ENCODE data around the gene ARHGAP28.

The ARHGAP28 gene

DNA sequence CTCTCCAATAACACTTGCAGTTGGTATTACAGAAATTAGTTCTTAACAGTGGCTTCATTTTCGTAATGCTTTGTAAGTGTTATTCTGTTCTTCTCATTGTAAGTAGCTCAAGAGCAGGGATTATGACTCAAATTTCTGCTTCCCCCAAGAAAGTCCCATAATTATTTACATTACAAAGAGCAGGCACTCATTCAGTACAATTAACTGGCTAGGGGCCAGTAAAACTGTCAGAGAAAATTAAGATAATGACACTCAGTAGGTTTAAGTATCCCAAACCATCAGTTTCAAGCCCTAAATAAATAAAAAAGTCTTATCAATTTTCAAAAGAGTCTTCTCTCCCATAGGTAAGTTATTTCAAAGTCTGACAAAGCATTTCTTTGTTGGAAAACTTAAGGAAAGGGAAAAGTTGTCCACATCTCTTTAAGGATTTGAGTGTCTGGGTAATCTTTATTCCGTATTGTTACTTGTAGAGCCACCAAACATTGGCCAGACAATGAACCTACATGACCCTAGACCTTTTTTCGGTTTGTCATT, 137.1 kb downstream of the ARHGAP28 start:
- no peak for DNase-seq (ENCODE audit: low read depth in 2 of 2, low spot score in 1 of 2)

DNA sequence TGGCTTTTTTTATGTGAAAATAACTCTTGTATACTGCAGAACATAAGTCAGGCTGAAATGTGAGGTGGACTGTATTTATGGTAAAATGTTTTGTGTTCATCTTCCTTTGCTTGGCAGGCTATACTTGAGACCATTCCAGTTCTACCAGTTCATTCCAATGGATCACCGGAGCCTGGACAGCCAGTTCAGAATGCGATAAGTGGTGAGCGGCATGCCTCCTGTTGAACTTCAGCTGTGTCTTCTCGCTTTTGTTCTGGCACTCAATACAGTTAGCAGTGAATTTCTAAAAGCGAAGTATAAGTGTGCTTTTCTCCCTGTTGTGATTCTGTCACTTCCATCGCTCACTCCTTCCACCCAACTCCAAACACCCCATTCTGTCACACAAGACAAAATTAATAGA, 138.5 kb downstream of the ARHGAP28 start:
- DNase-seq (ENCODE audit: low read depth in 2 of 2, low spot score in 1 of 2) = no peak

DNA sequence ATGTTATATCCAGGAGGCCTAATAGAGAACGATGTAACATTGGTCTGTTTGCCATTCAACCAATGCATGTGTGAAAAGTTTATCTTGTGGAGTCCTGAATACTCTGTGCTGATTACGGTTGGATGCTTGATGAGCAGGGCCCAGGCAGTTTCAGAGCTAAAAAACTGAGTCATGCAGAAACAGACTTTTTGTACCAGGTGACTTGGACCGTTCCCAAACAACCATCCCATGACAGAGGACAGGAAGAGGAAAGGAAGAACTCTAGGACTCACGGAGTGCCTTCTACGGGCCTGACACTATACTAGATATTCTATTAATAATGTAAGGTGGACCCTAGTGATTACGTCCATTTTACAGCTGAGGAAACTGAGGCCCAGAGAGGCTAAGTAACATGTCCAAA, 142.1 kb downstream of the ARHGAP28 start:
- DNase-seq (ENCODE audit: low read depth in 2 of 2, low spot score in 1 of 2) = no peak

DNA sequence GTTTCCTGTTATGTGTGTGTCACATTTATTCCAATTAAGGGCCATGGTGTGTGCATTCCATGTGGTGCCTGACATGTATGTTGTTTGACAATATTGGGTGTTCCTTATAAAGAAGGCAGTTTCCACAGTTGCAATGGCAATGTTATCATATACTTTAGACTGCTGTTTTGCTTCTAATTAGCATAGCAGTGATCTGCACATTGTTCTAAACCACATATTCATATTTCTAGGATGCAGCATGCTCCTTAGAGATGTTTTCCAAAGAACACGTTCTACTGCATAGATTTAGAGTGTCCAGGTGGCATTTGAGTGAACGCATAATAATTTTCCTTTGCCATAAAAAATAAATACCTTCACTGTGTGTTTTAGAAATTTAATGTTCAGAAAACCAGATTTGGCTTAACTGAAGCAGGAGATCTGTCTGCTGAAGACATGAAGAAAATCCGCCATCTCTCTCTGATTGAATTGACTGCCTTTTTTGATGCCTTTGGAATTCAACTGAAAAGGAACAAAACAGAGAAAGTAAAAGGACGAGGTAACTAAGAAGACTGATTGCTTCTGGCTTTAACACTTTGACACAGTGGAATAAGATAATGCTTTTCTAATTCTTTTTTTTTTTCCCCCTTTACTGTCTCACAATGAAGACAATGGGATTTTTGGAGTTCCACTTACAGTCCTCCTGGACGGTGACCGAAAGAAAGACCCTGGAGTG, 143.7 kb downstream of the ARHGAP28 start:
- no peak for DNase-seq (ENCODE audit: low read depth in 2 of 2, low spot score in 1 of 2)

DNA sequence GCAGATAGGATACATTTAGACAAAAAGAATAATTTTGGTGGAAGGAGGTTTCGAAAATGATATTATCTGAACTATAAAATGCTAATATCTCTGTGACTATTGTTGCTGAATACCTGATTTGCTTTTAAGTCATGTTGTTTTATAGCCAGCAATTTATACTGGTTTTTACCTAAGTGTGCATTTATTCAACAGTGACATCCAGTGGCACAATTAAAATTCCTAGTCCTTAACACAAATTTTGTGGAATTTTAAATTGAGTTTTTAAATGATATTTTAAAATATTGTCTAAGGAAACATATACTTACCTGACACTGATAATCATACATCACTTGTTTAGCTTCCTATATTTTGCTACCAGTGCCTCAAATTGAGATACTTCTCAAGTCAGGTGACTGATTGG, 144.8 kb downstream of the ARHGAP28 start:
- no peak for DNase-seq (ENCODE audit: low read depth in 2 of 2, low spot score in 1 of 2)

DNA sequence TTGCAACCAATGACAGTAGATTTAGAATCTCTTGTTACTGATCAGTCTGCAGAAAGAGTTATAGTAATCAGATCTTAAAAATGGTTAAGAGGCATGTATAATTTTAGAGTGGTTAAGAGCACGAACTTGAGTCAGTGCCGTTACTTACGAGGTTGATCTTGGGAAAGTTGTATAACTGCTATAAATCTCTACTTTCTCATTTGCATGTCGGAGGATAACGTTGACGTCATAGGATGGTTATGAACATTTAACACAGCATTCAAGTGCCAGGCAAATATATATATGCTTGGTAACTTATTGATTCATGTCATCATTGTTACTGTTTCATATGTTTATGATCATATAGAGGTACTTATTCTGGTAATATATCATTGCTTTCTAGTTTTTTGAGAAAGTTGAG, 146.2 kb downstream of the ARHGAP28 start:
- no peak for DNase-seq (ENCODE audit: low read depth in 2 of 2, low spot score in 1 of 2)

- no peak for DNase-seq (ENCODE audit: low read depth in 2 of 2, low spot score in 1 of 2)
Observed at GRCh38 chr18:6876641-6877041, 147.1 kb downstream of the ARHGAP28 start.

GRCh38 chr18:6877288-6877687, 147.8 kb downstream of the ARHGAP28 start:
- DNase-seq (ENCODE audit: low read depth in 2 of 2, low spot score in 1 of 2) = no peak

GRCh38 chr18:6878556-6879297, 149.2 kb downstream of the ARHGAP28 start:
- DNase-seq (ENCODE audit: low read depth in 2 of 2, low spot score in 1 of 2) = no peak

GRCh38 chr18:6879508-6880195, 150.1 kb downstream of the ARHGAP28 start:
- DNase-seq (ENCODE audit: low read depth in 2 of 2, low spot score in 1 of 2) = no peak

DNA sequence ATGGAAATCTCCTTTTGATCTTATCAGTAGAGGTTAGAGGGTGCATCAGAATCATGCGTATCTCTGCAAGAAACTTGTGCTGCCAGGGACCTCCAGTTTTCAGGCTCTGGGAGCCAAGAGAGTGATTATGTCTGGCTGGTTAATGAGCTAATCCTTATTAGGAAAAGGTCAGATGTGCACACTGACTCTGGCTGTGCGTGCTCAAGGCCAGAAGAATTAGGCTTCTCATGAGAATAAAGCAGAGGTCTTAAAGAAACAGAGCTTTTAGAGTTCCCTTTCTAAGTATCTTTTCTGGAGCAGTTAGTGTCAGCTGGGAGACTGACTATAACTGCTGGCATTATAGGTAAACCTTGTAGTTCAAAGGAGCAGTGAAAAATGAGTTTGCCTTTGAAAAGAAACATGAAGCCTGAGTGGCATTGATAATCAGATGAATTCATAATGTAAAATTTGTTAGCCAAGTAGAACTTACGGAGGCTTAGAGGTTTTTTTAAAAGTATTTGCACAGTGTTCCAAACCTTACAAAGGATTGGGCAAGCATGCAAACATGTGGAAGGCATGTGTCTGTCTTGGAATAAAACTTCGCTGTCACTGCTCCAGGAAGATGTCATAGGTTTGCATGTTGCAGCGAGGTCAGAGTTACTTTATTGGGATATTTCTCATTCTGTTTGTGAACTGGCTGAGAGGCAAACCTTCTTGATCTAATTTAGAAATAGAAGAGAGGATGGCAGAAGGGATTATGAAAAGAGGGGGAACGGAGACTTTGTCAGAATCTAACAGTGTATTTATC, 151.7 kb downstream of the ARHGAP28 start:
- no peak for DNase-seq (ENCODE audit: low read depth in 2 of 2, low spot score in 1 of 2)

- DNase-seq (ENCODE audit: low read depth in 2 of 2, low spot score in 1 of 2) = no peak
Observed at GRCh38 chr18:6882401-6882800, 152.9 kb downstream of the ARHGAP28 start.

- DNase-seq (ENCODE audit: low read depth in 2 of 2, low spot score in 1 of 2) = no peak
Observed at GRCh38 chr18:6885006-6885481, 155.5 kb downstream of the ARHGAP28 start.

- no peak for DNase-seq (ENCODE audit: low read depth in 2 of 2, low spot score in 1 of 2)
Observed at GRCh38 chr18:6885992-6886796, 156.7 kb downstream of the ARHGAP28 start.

- no peak for DNase-seq (ENCODE audit: low read depth in 2 of 2, low spot score in 1 of 2)
Observed at GRCh38 chr18:6886797-6887330, 157.3 kb downstream of the ARHGAP28 start.

DNA sequence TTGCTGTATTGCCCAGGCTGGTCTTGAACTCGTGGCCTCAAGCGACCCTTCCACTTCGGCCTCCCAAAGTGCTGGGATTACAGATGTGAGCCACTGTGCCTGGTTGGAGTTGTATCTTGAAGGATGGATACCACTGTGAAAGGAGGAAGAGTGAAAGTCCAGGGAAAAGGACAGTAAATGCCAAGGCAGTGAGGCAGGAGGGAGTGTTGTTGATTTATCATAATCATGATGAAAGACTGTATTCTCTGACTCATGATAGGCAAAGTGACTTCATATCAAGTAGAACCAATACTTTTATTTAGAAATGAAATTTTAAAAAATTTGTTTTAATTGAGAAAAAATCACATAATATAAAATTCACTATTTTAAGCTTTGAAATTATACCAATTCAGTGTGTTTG, 162.3 kb downstream of the ARHGAP28 start:
- no peak for DNase-seq (ENCODE audit: low read depth in 2 of 2, low spot score in 1 of 2)

DNA sequence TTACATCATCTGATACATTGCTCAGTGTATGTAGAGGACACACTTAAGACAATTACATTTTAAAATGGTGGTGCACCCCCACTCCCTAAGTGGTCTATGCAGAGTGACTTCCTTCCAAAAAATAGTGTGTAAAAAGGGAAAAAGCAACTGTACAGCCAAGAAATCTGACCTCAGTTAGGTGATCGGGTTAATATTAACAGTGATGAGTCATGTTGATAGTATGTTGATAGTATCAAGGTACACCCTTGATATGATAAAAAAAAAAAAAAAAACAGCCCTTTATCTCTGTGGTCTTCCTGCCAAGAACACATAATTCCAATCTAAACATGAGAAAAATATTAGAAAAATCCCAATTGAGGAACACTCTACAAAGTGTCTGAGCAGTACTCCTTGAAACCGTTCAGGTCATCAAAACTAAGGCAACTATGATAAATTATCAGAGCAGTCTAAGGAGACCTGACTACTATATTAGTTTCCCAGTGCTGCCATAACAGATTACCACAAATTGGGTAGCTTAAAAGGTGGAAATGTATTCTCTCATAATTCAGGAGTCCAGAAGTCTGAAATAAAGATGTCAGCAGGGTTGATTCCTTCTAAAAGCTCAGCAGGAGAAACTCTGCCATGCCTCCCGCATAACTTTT, 171.9 kb downstream of the ARHGAP28 start:
- DNase-seq (ENCODE audit: low read depth in 2 of 2, low spot score in 1 of 2) = no peak

GRCh38 chr18:6917072-6917471, 187.6 kb downstream of the ARHGAP28 start:
- no peak for DNase-seq (ENCODE audit: low read depth in 2 of 2, low spot score in 1 of 2)

All from stimulated activated CD8-positive, alpha-beta memory T cell treated with anti-CD3 and anti-CD28 coated beads, Interleukin-4, amount 100 ng/mL, for 1 hour (primary cell).